GM20431 (cell line): ENCODE results near the gene TTF1.

Experiments
- in situ Hi-C: fragments of 300-500 bp; cut with MseI, MboI; formaldehyde crosslinking; loops from one replicate; pipeline ENCODE4 v1.15.0; 2020; ENCODE audit warnings: low sequenced_read_pairs; ENCODE audit not compliant: unreplicated experiment

The TTF1 gene

GRCh38 chr9:132415181-132415580 lies 8.5 kb upstream of the TTF1 start:
- in situ Hi-C loops, result loop anchor here (10.0 kb wide), 1 partner anchor 380 kb away; no protein-coding TSS in a partner anchor

- in situ Hi-C loops, result loop anchor here (10.0 kb wide), 1 partner anchor 380 kb away; no protein-coding TSS in a partner anchor
Observed at GRCh38 chr9:132414731-132415130, 8.1 kb upstream of the TTF1 start.

DNA sequence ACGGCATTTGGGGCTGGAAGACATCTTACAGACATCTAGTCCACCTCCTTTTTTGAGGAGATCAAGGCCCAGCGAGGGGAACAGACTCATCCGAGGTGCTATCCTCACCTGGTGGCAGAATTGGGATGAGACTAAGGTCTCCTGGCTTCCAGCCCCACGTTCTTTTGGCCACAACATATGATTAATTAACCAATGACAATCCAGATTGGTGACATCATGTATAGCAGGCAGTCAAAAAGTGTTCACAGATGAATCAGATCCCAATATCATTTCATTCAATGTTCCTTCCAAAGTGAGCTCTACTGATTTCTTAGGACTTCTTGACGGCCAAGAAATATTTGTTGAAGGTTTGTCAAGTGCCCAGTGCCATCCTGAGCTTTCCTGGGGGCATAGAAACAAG lies 7.3 kb upstream of the TTF1 start:
- in situ Hi-C loops, result loop anchor here (10.0 kb wide), 1 partner anchor 381 kb away; no protein-coding TSS in a partner anchor

DNA sequence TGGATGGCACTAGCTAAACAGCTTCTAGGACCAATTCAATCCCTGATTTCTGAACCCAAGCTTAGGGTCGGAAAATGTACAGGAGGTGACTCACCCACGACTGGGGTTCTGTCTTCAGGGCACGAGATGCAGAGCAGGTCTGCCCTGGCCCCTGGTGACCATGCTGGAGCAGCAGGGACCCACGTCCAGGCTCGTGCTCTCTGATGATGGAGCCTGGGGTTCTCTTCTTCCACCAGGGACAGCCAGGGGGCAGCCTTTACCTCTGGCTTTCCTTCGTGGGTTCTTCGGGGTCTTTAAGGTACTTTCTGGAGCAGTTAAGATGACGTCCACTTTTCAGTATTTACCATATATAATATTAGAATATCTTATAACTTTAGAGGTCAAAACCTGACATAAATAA lies 5.4 kb upstream of the TTF1 start:
- in situ Hi-C loops, result loop anchor here (10.0 kb wide), 1 partner anchor 383 kb away; no protein-coding TSS in a partner anchor

DNA sequence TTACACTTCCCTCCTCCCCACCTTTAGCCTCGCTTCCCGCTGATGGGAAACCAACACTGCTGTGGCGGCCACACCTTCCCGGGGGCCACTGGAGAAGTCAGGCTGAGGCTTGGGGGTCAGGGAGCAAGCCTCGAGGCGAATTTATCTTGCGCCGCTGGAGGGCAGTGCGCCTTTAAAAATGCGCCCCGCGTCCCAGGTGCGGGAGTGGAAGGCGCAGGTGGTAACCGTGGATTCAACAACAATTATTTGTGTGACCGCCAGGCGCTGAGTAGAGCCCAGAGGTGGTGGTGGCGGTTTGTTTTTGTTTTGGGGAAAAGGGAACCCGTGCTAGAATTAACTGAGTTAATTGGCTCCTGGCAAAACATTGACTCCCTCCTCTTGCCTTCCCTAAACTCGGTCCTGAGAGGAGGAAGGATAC lies 4.5 kb upstream of the TTF1 start:
- in situ Hi-C loops, result loop anchor here (10.0 kb wide), 1 partner anchor 384 kb away; no protein-coding TSS in a partner anchor

DNA sequence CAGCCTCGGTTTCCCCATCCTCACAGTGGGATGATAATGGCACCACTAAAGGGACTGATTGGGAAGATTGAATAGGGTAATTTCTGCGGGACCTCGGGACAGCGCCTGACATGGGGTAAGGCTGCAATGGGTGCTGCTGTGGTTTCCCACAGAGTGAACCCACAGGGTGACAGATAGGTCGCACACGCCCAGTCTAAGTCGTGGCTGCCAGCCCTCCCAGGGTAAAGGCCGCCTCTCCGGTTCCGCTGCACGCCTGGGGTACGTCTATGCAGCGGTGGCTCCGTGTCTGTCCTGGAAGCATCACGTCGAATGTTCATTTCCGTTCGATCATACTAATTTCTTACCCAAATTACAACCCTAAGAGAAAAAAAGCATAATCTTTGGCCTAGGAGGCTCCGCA lies 4.0 kb upstream of the TTF1 start:
- in situ Hi-C loops, result loop anchor here (10.0 kb wide), 1 partner anchor 384 kb away; no protein-coding TSS in a partner anchor

DNA sequence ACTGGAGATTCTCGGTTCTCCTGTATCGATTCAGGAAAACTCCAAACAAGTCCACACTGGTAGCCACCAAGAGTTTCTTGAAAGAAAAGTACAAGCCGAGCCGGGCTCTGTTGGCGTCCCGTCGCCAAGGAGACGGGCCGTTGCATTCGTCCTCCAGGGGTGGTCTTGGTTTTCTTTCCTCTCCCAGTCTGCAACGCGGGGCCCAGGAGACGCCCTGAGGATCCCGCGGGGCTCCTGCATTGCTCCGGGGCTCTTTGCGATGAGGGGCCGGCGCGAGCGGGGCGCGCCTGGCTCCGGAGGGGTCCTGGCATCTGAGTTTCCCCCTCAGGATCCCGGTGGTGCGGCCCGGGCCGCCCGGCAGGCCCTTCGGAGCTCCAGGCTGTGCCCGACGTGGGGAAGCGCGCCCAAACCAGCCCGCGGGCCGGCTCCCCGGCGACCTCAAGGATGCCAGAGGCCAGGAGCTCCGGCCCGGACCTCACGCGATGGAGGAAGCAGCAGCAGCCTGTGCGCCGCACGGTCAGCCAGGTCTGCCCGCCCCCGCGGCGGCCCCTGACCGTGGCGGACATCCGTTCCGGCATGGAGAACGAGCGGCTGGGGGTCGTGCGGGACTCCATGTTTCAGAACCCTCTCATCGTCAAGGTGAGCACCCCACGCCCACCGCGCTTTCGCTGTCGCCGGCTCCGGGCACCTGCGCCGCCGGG lies 3.3 kb upstream of the TTF1 start, which contains the start of gene CFAP77:
Gene CFAP77, plus strand, starts transcription at position 384 of the 701 bp plus-strand sequence. Its CDS starts 61 bp downstream, at position 445.
- in situ Hi-C loops, result loop anchor here (10.0 kb wide), 1 partner anchor 385 kb away; no protein-coding TSS in a partner anchor

DNA sequence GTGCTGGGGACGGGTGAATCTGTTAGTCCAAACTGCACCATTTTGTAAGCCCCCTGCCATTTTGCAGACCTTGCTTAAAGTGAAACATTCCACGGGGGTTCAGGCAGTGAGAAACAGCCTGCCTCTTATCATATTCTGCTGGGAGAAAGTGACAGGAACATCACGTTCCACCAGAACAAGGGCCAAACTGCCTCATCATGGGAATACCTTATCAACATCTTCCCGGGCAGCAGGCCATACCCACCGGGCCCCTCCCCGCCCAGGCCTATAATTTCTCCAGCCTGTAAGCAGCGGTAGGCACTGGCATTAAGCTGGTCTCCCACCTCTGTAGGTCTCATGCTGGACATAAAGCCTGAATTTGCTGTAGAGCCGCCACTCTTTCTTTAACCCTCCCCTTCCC lies 1.9 kb upstream of the TTF1 start:
- in situ Hi-C loops, result no loop called here

DNA sequence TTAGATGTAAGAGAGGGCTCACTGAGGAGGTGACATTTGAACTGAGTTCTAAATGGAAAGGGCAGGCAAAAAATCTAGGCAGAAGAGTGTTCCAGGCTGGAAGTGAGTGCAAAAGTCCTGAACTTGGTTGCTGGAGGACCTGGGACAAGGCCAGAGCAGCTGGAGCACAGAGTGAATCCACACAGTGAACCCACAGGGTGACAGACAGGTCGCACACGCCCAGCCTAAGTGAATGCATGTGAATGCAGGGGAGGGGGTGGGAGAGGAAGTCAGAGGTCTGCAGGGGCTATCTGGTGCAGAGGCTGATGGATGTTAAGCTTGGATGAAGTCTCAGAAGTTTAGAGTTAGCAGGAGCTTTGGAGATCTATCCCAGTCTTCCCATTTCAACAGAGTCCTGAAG lies 556 bp upstream of the TTF1 start:
- in situ Hi-C loops, result no loop called here

- in situ Hi-C loops, result no loop called here
Observed at GRCh38 chr9:132404228-132404881, 2.3 kb downstream of the TTF1 start.

DNA sequence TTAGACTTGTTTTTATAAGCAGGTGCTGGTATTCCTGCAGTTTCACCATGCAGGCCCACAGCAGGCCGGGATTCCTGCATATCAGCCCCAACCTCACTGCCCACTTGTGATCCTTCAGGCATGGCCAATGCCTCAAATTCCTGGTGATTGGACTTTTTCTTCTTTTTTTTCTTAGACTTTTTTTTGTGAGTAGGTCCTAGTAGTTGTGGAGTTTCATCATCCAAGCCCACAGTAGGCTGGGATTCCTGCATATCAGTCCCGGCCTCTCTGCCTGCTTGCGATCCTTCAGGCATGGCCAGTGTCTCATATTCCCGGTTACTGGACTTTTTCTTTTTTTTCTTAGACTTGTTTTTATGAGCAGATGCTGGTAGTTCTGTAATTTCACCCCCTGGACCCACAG lies 4.8 kb downstream of the TTF1 start:
- in situ Hi-C loops, result no loop called here

DNA sequence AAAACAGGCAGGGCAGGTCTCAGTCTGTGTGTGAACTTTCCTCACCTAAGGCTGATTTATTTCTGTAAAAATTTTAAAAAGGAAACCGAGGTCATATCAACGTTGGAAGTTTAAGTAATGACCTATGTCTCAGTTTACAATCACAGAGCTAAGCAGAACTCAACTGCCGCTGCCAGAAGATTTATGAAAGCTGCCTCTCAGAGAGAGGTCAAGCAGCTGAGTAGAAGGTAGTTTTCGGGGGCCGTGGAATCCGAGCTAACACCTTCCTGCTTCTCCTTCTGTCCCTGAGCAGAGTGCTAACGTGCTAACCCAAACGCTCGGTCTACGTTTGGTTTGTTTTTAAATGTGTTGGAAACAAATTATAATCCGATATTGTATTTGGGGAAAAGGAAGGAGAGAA lies 11.1 kb downstream of the TTF1 start:
- in situ Hi-C loops, result loop anchor here (25.0 kb wide), 1 partner anchor 108 kb away; no protein-coding TSS in a partner anchor

- in situ Hi-C loops, result loop anchor here (25.0 kb wide), 1 partner anchor 104 kb away; no protein-coding TSS in a partner anchor
Observed at GRCh38 chr9:132391449-132391848, 15.2 kb downstream of the TTF1 start.

DNA sequence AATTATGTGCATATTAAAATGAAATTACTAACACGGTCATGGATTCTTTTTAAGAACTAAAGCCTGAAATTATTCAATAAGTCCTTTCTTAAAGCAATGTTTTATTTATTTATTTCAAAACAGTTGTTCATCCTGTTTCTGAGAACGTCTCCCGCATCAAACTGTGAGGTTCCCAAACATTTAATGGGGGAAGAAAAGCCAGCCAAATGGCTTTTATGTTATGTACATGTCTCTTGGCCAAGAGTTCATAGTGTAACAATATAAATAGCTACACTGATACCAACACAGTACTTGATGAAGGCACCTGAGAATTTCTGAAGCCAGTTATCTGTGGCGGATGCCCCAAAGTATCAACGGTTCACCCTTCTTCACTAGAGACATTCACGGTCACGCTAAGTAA lies 15.7 kb downstream of the TTF1 start:
- in situ Hi-C loops, result loop anchor here (25.0 kb wide), 1 partner anchor 104 kb away; no protein-coding TSS in a partner anchor

DNA sequence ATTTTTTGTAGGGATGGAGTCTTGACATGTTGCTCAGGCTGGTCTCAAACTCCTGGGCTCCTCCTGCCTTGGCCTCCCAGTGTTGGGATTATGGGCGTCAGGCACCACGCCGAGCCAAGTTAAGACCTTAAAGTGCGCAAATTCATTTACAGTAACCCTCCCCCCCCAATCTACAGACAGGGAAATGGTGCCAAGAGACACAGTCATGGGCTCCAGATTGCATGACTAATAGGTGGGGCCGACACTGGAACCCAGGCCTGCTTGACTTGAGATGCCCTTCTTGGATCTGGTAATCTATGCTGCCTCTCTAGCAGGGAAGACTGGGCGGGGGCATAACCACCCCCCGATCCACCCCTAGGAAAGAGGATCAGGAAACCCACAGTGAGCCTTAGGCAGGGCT lies 19.5 kb downstream of the TTF1 start:
- in situ Hi-C loops, result loop anchor here (25.0 kb wide), 1 partner anchor 100 kb away; no protein-coding TSS in a partner anchor

DNA sequence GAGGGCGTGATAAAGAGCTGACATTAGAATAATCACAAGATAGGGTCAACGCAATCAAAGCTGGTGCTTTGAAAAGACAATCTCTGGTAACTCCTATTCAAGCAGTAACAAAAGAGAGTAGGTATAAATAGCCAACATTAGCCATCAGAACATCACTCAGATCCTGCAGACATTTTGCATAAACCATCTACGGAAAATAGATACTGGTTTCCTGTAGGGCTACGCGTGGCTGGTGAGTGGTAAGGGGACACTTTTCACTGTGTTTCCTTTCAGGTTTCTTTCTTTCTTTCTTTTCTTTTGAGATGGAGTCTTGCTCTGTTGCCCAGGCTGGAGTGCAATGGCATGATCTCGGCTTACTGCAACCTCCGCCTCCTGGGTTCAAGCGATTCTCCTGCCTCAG lies 22.3 kb downstream of the TTF1 start:
- in situ Hi-C loops, result loop anchor here (25.0 kb wide), 1 partner anchor 97 kb away; no protein-coding TSS in a partner anchor

DNA sequence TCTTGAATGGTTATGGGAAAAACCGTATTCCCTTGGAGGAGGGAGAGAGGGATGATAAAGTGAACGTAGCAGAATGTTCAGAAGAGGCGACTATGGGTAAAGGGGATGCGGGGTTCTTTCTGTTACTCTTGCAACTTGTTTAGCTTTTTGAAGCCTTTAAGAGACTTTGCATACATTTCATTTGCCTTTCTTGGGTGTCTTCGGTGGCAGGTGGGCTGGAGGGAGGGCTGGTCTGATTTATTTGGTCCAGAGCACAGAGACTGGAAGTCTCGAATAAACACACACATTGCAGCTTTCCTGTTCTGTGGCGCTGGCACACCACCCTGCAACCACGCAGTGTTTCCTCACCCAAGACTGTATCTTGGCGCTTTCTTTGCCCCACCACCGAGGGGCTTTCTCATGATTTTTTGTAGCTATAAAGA lies 23.2 kb downstream of the TTF1 start:
- in situ Hi-C loops, result loop anchor here (25.0 kb wide), 1 partner anchor 96 kb away; no protein-coding TSS in a partner anchor

- in situ Hi-C loops, result loop anchor here (25.0 kb wide), 1 partner anchor 95 kb away; no protein-coding TSS in a partner anchor
Observed at GRCh38 chr9:132381966-132382541, 24.6 kb downstream of the TTF1 start.

- in situ Hi-C loops, result loop anchor here (25.0 kb wide), 1 partner anchor 91 kb away; no protein-coding TSS in a partner anchor
Observed at GRCh38 chr9:132378416-132378815, 28.2 kb downstream of the TTF1 start.

- in situ Hi-C loops, result loop anchor here (25.0 kb wide), 1 partner anchor 90 kb away; no protein-coding TSS in a partner anchor
Observed at GRCh38 chr9:132377769-132378168, 28.9 kb downstream of the TTF1 start.
